PC-9 (cell line): ENCODE measurements around the gene FXYD7. TPM values are rescaled to one million over a fixed set of nuclear protein-coding genes. Genes with fewer than 3 reads are reported as not detected.

Experiments used
- BruUV-seq: library from RNA; stranded (reverse); fragments of 400-500 nt; replicated peaks from 2 replicates; lab custom pipeline; 2021; lab: Mats Ljungman, UMichigan
- CTCF ChIA-PET: fragments of 300-600 bp; sonication (Branson Sonifier 250); formaldehyde crosslinking; loops from one replicate; lab custom pipeline; 2022; ENCODE audit warnings: antibody characterized with exemption; lab: Charles Lee
- POLR2A ChIA-PET: fragments of 300-600 bp; sonication (Branson Sonifier 250); formaldehyde crosslinking; loops from one replicate; lab custom pipeline; 2022; ENCODE audit warnings: antibody characterized with exemption; ENCODE audit not compliant: unreplicated experiment; lab: Charles Lee
- DNase-seq, 2 experiments: peaks; one replicate each; pipeline versions ENCODE4 v3.0.0 to v3.0.0-alpha.2; 2015 to 2022; ENCODE audit warnings: mixed read lengths in 1 of 2
- H2AFZ ChIP-seq: fragments of 200-600 bp; sonication (generic); 2 replicates; pipeline ENCODE4 v1.8.1; 2017; ENCODE audit warnings: antibody characterized with exemption
- H3F3A ChIP-seq: fragments of 200-600 bp; sonication (generic); 2 replicates; pipeline ENCODE4 v1.8.1; 2017; ENCODE audit warnings: antibody characterized with exemption, mild to moderate bottlenecking, low read depth; ENCODE audit not compliant: insufficient read depth
- H3K27ac ChIP-seq: fragments of 200-600 bp; sonication (generic); 2 replicates; pipeline ENCODE4 v1.6.1; 2016; ENCODE audit warnings: mixed run types
- H3K27me3 ChIP-seq: fragments of 200-600 bp; sonication (generic); 2 replicates; pipeline ENCODE4 v1.6.1; 2016; ENCODE audit warnings: low read depth, mixed run types; ENCODE audit not compliant: insufficient read depth
- H3K36me3 ChIP-seq: fragments of 200-600 bp; sonication (generic); 2 replicates; pipeline ENCODE4 v1.6.1; 2016; ENCODE audit warnings: low read depth, mixed run types
- H3K4me1 ChIP-seq: fragments of 200-600 bp; sonication (generic); replicated peaks from 2 replicates; pipeline ENCODE4 v1.6.1; 2016; ENCODE audit warnings: mixed run types; ENCODE audit not compliant: insufficient read depth
- H3K4me2 ChIP-seq: fragments of 200-600 bp; sonication (generic); 2 replicates; pipeline ENCODE4 v1.6.1; 2017; ENCODE audit warnings: mixed run types
- H3K4me3 ChIP-seq: fragments of 200-600 bp; sonication (generic); 2 replicates; pipeline ENCODE4 v1.6.1; 2016; ENCODE audit warnings: mixed run types
- H3K79me2 ChIP-seq: fragments of 200-600 bp; sonication (generic); 2 replicates; pipeline ENCODE4 v1.6.1; 2017; ENCODE audit warnings: low read depth, mixed run types
- H3K9me2 ChIP-seq: fragments of 200-600 bp; sonication (generic); 2 replicates; pipeline ENCODE4 v1.8.1; 2017; ENCODE audit warnings: mild to moderate bottlenecking; ENCODE audit not compliant: insufficient read depth
- H3K9me3 ChIP-seq: fragments of 200-600 bp; sonication (generic); 2 replicates; pipeline ENCODE4 v1.8.1; 2016; ENCODE audit warnings: low read depth; ENCODE audit not compliant: insufficient read depth
- H4K20me1 ChIP-seq: fragments of 200-600 bp; sonication (generic); 2 replicates; pipeline ENCODE4 v1.8.1; 2017; ENCODE audit not compliant: insufficient read depth
- CTCF ChIP-seq: fragments of 200-600 bp; sonication (generic); conservative IDR thresholded peaks from 2 replicates; pipeline ENCODE4 v1.6.1; 2017; ENCODE audit warnings: mixed run types, antibody characterized with exemption, mild to moderate bottlenecking, moderate library complexity
- EZH2 ChIP-seq: fragments of 200-600 bp; sonication (generic); IDR thresholded peaks from 2 replicates; pipeline ENCODE4 v1.8.0; 2017; ENCODE audit warnings: antibody characterized with exemption, low read depth
- intact Hi-C: fragments of 100-400 bp; cut with micrococcal nuclease; formaldehyde crosslinking; loops from one replicate; pipeline ENCODE4 v1.10.0; 2022; ENCODE audit not compliant: unreplicated experiment
- total RNA-seq: library from RNA; stranded (reverse); gene quantifications from 2 replicates; pipeline ENCODE4 v1.2.3, GENCODE V29; 2021

Gene FXYD7
- total RNA-seq, 1 experiment from 2014 or later = not detected

- no peak for DNase-seq
- ChIA-PET CTCF (interaction anchor here (0.6 kb wide), 1 partner anchor 109 kb away, joined by 5 read pairs; the partner anchor contains the start of gene GRAMD1A), POLR2A (no interaction called here)
- H3K4me3 ChIP-seq = no peak overlapping the region
- H3K27me3 ChIP-seq = no peaks in the 10 kb centered on the region
- no peaks in the 10 kb centered on the region for H4K20me1 ChIP-seq
- H3K27ac ChIP-seq = no peak overlapping the region
- no peaks in the 10 kb centered on the region for H3K79me2 ChIP-seq
- no peaks in the 10 kb centered on the region for H3K36me3 ChIP-seq
- no peaks in the 10 kb centered on the region for H3K9me2 ChIP-seq
- no peak for TF ChIP-seq EZH2
- no peak for TF ChIP-seq CTCF
- peaks cover 23% of the 10 kb centered on the region for H3F3A ChIP-seq
- H3K4me2 ChIP-seq = no peak overlapping the region
- intact Hi-C loops = loop anchor here (2.0 kb wide), 1 partner anchor 14 kb away; no protein-coding TSS in a partner anchor
- H3K9me3 ChIP-seq = no peaks in the 10 kb centered on the region
- BruUV-seq = no TSS peak
- no peak overlapping the region for H2AFZ ChIP-seq
- peaks cover 18% of the 10 kb centered on the region for H3K4me1 ChIP-seq
These were observed 34.3 kb upstream of the FXYD7 start for GRCh38 chr19:35108730-35109129.

- Histone ChIP-seq H3K27ac (no peak overlapping the region), H3K36me3 (no peaks in the 10 kb centered on the region), H3F3A (peaks cover 29% of the 10 kb centered on the region), H3K4me2 (peak overlapping the region; percentile 45; the same call in 1 of the 2 replicates), H4K20me1 (no peaks in the 10 kb centered on the region), H3K27me3 (no peaks in the 10 kb centered on the region), H3K4me3 (no peak overlapping the region), H3K79me2 (no peaks in the 10 kb centered on the region), H2AFZ (no peak overlapping the region), H3K9me3 (no peaks in the 10 kb centered on the region), H3K9me2 (no peaks in the 10 kb centered on the region), H3K4me1 (peaks cover 26% of the 10 kb centered on the region)
- intact Hi-C loops = loop anchor here (2.0 to 10.0 kb wide), 2 partner anchors 13 to 135 kb away; no protein-coding TSS in a partner anchor
- ChIA-PET POLR2A (interaction anchor here (0.5 kb wide), 1 partner anchor 12 kb away, joined by 9 read pairs; no protein-coding TSS in a partner anchor), CTCF (interaction anchor here (0.6 kb wide), 1 partner anchor 110 kb away, joined by 5 read pairs; the partner anchor contains the start of gene GRAMD1A)
- DNase-seq = peak; percentile 40 to 71
- TF ChIP-seq EZH2 (no peak), CTCF (no peak)
- no TSS peak for BruUV-seq
These were observed 33.5 kb upstream of the FXYD7 start for GRCh38 chr19:35109395-35110112.

GRCh38 chr19:35110974-35111373 is 32.1 kb upstream of the FXYD7 start:
- Histone ChIP-seq H3K36me3 (no peaks in the 10 kb centered on the region), H3K4me1 (peaks cover 39% of the 10 kb centered on the region), H3K79me2 (no peaks in the 10 kb centered on the region), H3K27ac (no peak overlapping the region), H3F3A (peaks cover 41% of the 10 kb centered on the region), H2AFZ (no peak overlapping the region), H3K4me2 (no peak overlapping the region), H3K4me3 (no peak overlapping the region), H4K20me1 (no peaks in the 10 kb centered on the region), H3K9me3 (no peaks in the 10 kb centered on the region), H3K27me3 (no peaks in the 10 kb centered on the region), H3K9me2 (no peaks in the 10 kb centered on the region)
- CTCF ChIA-PET = interaction anchor here (0.6 to 0.7 kb wide), 5 partner anchors 18 to 292 kb away, joined by 3 to 4 read pairs (median 3); no protein-coding TSS in a partner anchor
- no peak for DNase-seq
- TF ChIP-seq CTCF (no peak), EZH2 (no peak)
- POLR2A ChIA-PET = interaction anchor here (0.6 kb wide), 1 partner anchor 9 kb away, joined by 12 read pairs; no protein-coding TSS in a partner anchor
- intact Hi-C loops = loop anchor here (10.0 kb wide), 1 partner anchor 136 kb away; no protein-coding TSS in a partner anchor
- BruUV-seq = no TSS peak
